ENCODE measurements around the gene TEX51. TPM values are rescaled to one million over a fixed set of nuclear protein-coding genes. Genes with fewer than 3 reads are reported as not detected.

The TEX51 gene
- total RNA-seq (not detected in 2 replicates), polyA plus RNA-seq (not detected in 2 replicates), polyA minus RNA-seq (not detected in 2 replicates), Bru-seq, nascent RNA (not detected), BruChase-seq, experiment 1, labeled RNA remaining after a 6-hour chase (not detected), BruChase-seq, experiment 2, labeled RNA remaining after a 2-hour chase (not detected)
- not detected in 2 replicates for polyA plus RNA-seq (2011; cell fraction: cytosol; rRNA removed)
- polyA plus RNA-seq (2011; cell fraction: nucleus; rRNA removed) = not detected in 2 replicates
- not detected in 2 replicates for polyA plus RNA-seq (2012)
- polyA minus RNA-seq (2011; cell fraction: cytosol; rRNA and poly(A)+ RNA removed) = not detected
- polyA minus RNA-seq (2011; cell fraction: nucleus; rRNA and poly(A)+ RNA removed) = not detected in 2 replicates
- long read RNA-seq = 0 reads

GRCh38 chr2:126898636-126899035 lies at the start of gene TEX51:
TEX51 (plus strand) TSS chr2:126898890; CDS start chr2:126898919, 29 bp downstream.
- Histone ChIP-seq H3K27ac (ENCODE audit: insufficient read depth, low read depth, low read length) (no peak within 1 kb of the TSS), H3K27me3 (ENCODE audit: control insufficient read depth in 2 of 2, insufficient read depth in 2 of 2, low read length in 2 of 2) (no peaks in the 10 kb centered on the region), H4K20me1 (replicated peaks; ENCODE audit: control insufficient read depth, extremely low read depth, insufficient read depth, low read length) (no peaks in the 10 kb centered on the region), H3K9me3 (replicated peaks; ENCODE audit: control insufficient read depth, insufficient read depth, low read length) (no peaks in the 10 kb centered on the region), H3K79me2 (ENCODE audit: control insufficient read depth, insufficient read depth, low read length) (no peaks in the 10 kb centered on the region), H3K4me2 (ENCODE audit: insufficient read depth, low read length) (no peak within 1 kb of the TSS), H3K9ac (replicated peaks; ENCODE audit: extremely low read depth, insufficient read depth, low read length) (no peak within 1 kb of the TSS), H3K4me1 (ENCODE audit: control insufficient read depth, extremely low read depth, insufficient read depth, low read length) (no peaks in the 10 kb centered on the region), H2AFZ (ENCODE audit: low read depth, low read length) (no peak within 1 kb of the TSS), H3K4me3 (replicated peaks in 1 of 3; ENCODE audit: insufficient read depth in 1 of 3, low read depth in 1 of 3, low read length in 3 of 3) (no peak within 1 kb of the TSS), H3K9me1 (replicated peaks; ENCODE audit: control insufficient read depth, extremely low read depth, insufficient read depth, low read length) (no peaks in the 10 kb centered on the region), H3K36me3 (ENCODE audit: control insufficient read depth in 2 of 2, extremely low read depth in 1 of 2, insufficient read depth in 2 of 2, low read length in 2 of 2) (no peaks in the 10 kb centered on the region)
- FAIRE-seq = no peak
- ChIA-PET POLR2A (no interaction called here), CTCF (no interaction called here)
- DNase-seq (ENCODE audit: low read depth, low spot score) = no peak
- dilution Hi-C loops (cut with MboI; ENCODE audit: extremely low pct_ligation_motif_present, low sequenced_read_pairs) (no loop called here), intact Hi-C loops (cut with micrococcal nuclease) (no loop called here)
- TF ChIP-seq FOS (IDR thresholded peaks at IDR 0.05; ENCODE audit: borderline replicate concordance, insufficient read depth, low read length) (no peak), MAX (IDR thresholded peaks at IDR 0.05; ENCODE audit: insufficient read depth, insufficient read length) (no peak), JUN (IDR thresholded peaks at IDR 0.05; ENCODE audit: borderline replicate concordance, insufficient read depth, insufficient read length, low read depth) (no peak), GATA2 (IDR thresholded peaks at IDR 0.05; ENCODE audit: insufficient read depth, insufficient read length, low read depth, low read length) (no peak), POLR2AphosphoS5 (IDR thresholded peaks at IDR 0.05; ENCODE audit: insufficient read depth, low read depth, low read length) (no peak), MYC (IDR thresholded peaks at IDR 0.05; ENCODE audit: low read depth, low read length) (no peak), CTCF (IDR thresholded peaks at IDR 0.05; ENCODE audit: extremely low read depth in 1 of 2, insufficient read depth in 1 of 2, low read depth in 1 of 2, low read length in 2 of 2) (no peak)
- no TSS peak for BruUV-seq (replicated peaks)

Data from endothelial cell of umbilical vein (primary cell).